ENCODE measurements around the gene OBSL1.

Gene OBSL1

GRCh38 chr2:219576505-219577388 is 5.4 kb upstream of the OBSL1 start:
- no peak for TF ChIP-seq ZNF274 (IDR thresholded peaks at IDR 0.05; ENCODE audit: low read depth, low read length)
- no peak overlapping the region for H3K4me3 ChIP-seq (ENCODE audit: low read length)

GRCh38 chr2:219575566-219576504 is 4.5 kb upstream of the OBSL1 start:
- TF ChIP-seq ZNF274 (IDR thresholded peaks at IDR 0.05; ENCODE audit: low read depth, low read length), result no peak
- H3K4me3 ChIP-seq (ENCODE audit: low read length), result no peak overlapping the region

- TF ChIP-seq ZNF274 (IDR thresholded peaks at IDR 0.05; ENCODE audit: low read depth, low read length), result no peak
Measured at GRCh38 chr2:219574484-219575311, 3.4 kb upstream of the OBSL1 start.

GRCh38 chr2:219573166-219573565 is 1.8 kb upstream of the OBSL1 start:
- no peak for TF ChIP-seq ZNF274 (IDR thresholded peaks at IDR 0.05; ENCODE audit: low read depth, low read length)
- H3K4me3 ChIP-seq (ENCODE audit: low read length), result no peak overlapping the region

More at GRCh38 chr2:219574484-219575311, 3.4 kb upstream of the OBSL1 start:
- no peak overlapping the region for H3K4me3 ChIP-seq (ENCODE audit: low read length)

GRCh38 chr2:219572237-219573001 is 1.1 kb upstream of the OBSL1 start, which contains the start of gene INHA:
TSS of gene INHA (plus strand) at chr2:219572310. CDS start at chr2:219572375, 65 bp downstream.
- no peak for TF ChIP-seq ZNF274 (IDR thresholded peaks at IDR 0.05; ENCODE audit: low read depth, low read length)
- no peak within 1 kb of the TSS for H3K4me3 ChIP-seq (ENCODE audit: low read length)

- no peak for TF ChIP-seq ZNF274 (IDR thresholded peaks at IDR 0.05; ENCODE audit: low read depth, low read length)
- no peak overlapping the region for H3K4me3 ChIP-seq (ENCODE audit: low read length)
Measured at GRCh38 chr2:219570924-219571310, 422 bp downstream of the OBSL1 start.

GRCh38 chr2:219570194-219570923 is 980 bp downstream of the OBSL1 start:
- no peak for TF ChIP-seq ZNF274 (IDR thresholded peaks at IDR 0.05; ENCODE audit: low read depth, low read length)
- no peak overlapping the region for H3K4me3 ChIP-seq (ENCODE audit: low read length)

GRCh38 chr2:219569635-219570034 is 1.7 kb downstream of the OBSL1 start:
- H3K4me3 ChIP-seq (ENCODE audit: low read length), result no peak overlapping the region

DNA sequence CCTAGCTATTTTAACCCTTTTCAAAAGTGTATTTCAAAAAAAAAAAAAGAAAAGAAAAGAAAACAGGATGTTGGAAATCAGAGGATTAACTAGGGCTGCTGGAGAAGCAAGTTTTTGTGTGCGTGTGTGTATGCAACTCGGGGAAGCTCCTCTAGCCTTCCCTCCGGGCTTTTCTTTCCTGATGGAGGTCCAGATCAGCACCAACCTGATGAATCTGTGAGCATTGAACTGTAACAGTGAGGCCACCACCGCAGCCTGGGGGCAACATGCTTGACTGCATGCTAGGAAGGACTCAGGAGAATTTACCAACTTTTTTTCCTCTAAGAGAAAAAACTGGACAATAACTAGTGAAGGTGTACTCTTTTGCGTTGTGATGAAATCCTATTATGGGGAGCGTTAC is 2.3 kb downstream of the OBSL1 start:
- no peak overlapping the region for H3K4me3 ChIP-seq (ENCODE audit: low read length)
- no peak for TF ChIP-seq ZNF274 (IDR thresholded peaks at IDR 0.05; ENCODE audit: low read depth, low read length)

More at GRCh38 chr2:219569635-219570034, 1.7 kb downstream of the OBSL1 start:
- no peak for TF ChIP-seq ZNF274 (IDR thresholded peaks at IDR 0.05; ENCODE audit: low read depth, low read length)

GRCh38 chr2:219567791-219568361 is 3.5 kb downstream of the OBSL1 start:
- no peak for TF ChIP-seq ZNF274 (IDR thresholded peaks at IDR 0.05; ENCODE audit: low read depth, low read length)
- H3K4me3 ChIP-seq (ENCODE audit: low read length), result no peak overlapping the region

GRCh38 chr2:219567131-219567530 is 4.2 kb downstream of the OBSL1 start:
- no peak overlapping the region for H3K4me3 ChIP-seq (ENCODE audit: low read length)
- no peak for TF ChIP-seq ZNF274 (IDR thresholded peaks at IDR 0.05; ENCODE audit: low read depth, low read length)

DNA sequence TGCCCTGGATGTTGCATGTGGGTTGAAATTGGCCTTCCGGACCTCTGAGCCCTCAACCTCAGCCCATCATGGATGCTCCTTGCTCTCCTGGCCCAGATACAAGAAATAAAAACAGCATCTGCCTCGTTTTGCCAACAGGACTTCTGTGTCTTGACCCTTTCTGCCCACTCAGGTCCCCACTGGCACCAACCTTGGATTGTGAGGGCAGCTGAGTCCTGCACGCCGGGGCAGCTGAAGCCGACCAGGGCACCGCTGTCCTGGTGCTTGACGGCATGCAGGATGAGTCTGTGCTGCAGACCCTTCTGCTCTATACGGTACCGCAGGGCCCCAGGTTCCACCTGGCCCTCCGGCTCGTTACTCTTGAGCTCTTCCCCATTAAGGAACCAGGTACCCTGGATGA is 4.7 kb downstream of the OBSL1 start:
- no peak for TF ChIP-seq ZNF274 (IDR thresholded peaks at IDR 0.05; ENCODE audit: low read depth, low read length)
- no peak overlapping the region for H3K4me3 ChIP-seq (ENCODE audit: low read length)
